ENCODE data around the gene DOCK1.

DNA sequence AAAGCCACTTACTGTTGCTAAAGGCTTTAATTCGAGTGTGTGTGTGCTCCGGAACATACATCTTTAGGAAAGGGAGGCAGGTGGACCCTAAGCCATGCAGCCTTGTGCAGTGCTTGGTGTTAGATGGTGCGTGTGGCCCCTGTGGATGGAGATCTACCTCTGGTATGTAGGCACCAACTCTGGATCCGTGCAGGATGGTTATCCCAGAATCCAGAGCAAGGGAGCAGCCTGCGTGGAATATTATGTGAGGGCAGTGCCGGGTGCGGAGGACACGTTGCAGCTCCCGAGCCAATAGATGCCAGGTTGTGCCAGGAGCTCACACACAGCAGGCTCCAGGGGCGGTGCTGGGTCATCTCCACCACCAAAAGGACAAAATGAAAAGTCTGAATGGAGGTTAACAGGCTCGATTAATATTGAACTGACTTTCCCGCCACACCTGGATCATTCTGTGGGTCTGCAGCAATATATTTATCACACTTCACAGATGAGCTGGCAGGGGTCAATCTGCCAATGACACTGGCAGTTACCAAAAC is 500.9 kb downstream of the DOCK1 start:
- TF ChIP-seq, protein P1, sequence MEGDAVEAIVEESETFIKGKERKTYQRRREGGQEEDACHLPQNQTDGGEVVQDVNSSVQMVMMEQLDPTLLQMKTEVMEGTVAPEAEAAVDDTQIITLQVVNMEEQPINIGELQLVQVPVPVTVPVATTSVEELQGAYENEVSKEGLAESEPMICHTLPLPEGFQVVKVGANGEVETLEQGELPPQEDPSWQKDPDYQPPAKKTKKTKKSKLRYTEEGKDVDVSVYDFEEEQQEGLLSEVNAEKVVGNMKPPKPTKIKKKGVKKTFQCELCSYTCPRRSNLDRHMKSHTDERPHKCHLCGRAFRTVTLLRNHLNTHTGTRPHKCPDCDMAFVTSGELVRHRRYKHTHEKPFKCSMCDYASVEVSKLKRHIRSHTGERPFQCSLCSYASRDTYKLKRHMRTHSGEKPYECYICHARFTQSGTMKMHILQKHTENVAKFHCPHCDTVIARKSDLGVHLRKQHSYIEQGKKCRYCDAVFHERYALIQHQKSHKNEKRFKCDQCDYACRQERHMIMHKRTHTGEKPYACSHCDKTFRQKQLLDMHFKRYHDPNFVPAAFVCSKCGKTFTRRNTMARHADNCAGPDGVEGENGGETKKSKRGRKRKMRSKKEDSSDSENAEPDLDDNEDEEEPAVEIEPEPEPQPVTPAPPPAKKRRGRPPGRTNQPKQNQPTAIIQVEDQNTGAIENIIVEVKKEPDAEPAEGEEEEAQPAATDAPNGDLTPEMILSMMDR (IDR thresholded peaks at IDR 0.05): no peak
- no peak for TF ChIP-seq YY1 (IDR thresholded peaks at IDR 0.05; ENCODE audit: low read depth)
- TF ChIP-seq POLR2AphosphoS5 (IDR thresholded peaks at IDR 0.05; ENCODE audit: low read depth, low read length): no peak
- no peak for TF ChIP-seq EZH2phosphoT487 (IDR thresholded peaks at IDR 0.05; ENCODE audit: borderline replicate concordance, low read depth)
- no peak for TF ChIP-seq RXRA (IDR thresholded peaks at IDR 0.05; ENCODE audit: borderline replicate concordance, low read depth)
- TF ChIP-seq EP300 (IDR thresholded peaks at IDR 0.05; ENCODE audit: borderline replicate concordance in 1 of 2, low read depth in 1 of 2, low read length in 1 of 2): no peak
- TF ChIP-seq RAD21 (IDR thresholded peaks at IDR 0.05; ENCODE audit: low read length): no peak
- no peak for TF ChIP-seq RCOR1 (IDR thresholded peaks at IDR 0.05; ENCODE audit: low read length)
- TF ChIP-seq MXI1 (IDR thresholded peaks at IDR 0.05; ENCODE audit: low read depth, low read length): no peak

Data from SK-N-SH (cell line).